ENCODE results near the gene RGS11.

DNA sequence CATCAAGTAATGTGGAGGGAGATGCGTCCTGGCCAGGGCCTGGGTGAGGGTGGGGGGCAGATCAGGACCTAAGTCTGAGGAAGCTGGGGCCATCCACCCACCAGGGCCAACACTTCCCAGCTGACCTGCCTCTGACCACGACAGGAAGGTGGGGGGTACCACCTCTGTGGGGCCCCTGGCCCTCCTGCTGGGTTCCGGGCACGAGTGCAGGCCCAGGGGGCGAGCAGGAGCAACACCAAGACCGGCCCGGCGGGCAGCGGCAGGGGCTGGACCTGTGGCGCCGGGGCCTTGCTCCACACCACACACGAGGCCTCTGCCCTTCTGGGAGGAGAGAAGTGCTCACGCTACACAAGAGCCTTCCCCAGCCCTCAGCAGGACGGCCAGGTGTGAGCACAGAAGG lies 20.5 kb upstream of the RGS11 start:
- TF ChIP-seq, protein P1, sequence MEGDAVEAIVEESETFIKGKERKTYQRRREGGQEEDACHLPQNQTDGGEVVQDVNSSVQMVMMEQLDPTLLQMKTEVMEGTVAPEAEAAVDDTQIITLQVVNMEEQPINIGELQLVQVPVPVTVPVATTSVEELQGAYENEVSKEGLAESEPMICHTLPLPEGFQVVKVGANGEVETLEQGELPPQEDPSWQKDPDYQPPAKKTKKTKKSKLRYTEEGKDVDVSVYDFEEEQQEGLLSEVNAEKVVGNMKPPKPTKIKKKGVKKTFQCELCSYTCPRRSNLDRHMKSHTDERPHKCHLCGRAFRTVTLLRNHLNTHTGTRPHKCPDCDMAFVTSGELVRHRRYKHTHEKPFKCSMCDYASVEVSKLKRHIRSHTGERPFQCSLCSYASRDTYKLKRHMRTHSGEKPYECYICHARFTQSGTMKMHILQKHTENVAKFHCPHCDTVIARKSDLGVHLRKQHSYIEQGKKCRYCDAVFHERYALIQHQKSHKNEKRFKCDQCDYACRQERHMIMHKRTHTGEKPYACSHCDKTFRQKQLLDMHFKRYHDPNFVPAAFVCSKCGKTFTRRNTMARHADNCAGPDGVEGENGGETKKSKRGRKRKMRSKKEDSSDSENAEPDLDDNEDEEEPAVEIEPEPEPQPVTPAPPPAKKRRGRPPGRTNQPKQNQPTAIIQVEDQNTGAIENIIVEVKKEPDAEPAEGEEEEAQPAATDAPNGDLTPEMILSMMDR (IDR thresholded peaks at IDR 0.05), result no peak
- no peak for TF ChIP-seq POLR2A (IDR thresholded peaks at IDR 0.05; ENCODE audit: low read depth)
- TF ChIP-seq EP300 (IDR thresholded peaks at IDR 0.05), result no peak
- no peak for TF ChIP-seq POLR2AphosphoS5 (IDR thresholded peaks at IDR 0.05)
